ENCODE data around the gene OLFM1. TPM values are rescaled to one million over a fixed set of nuclear protein-coding genes. Genes with fewer than 3 reads are reported as not detected.
"Not testable (repeated sequence)": the region's sequence is repeated elsewhere in the genome, so short reads cannot be mapped to it uniquely, and the experiment has no call there.

The OLFM1 gene
- total RNA-seq, 4 donors from 2014 or later: 8.5 to 73.9 (median 19.1) TPM

- H3K36me3 ChIP-seq: no peaks in the 10 kb centered on the region
- H3K9me3 ChIP-seq: no peaks in the 10 kb centered on the region
- no peaks in the 10 kb centered on the region for H3K27me3 ChIP-seq
- TF ChIP-seq CTCF (IDR thresholded peaks at IDR 0.05) (no peak), POLR2A (IDR thresholded peaks at IDR 0.05) (no peak)
- H3K4me1 ChIP-seq: no peaks in the 10 kb centered on the region
- H3K27ac ChIP-seq: no peak overlapping the region
- DNase-seq: no peak
- H3K4me3 ChIP-seq: no peak overlapping the region
- intact Hi-C loops (cut with DNase I; ENCODE audit: low total_unique reads): no loop called here
Measured at GRCh38 chr9:135147474-135147805, 60.0 kb downstream of the OLFM1 start.

GRCh38 chr9:135147938-135148337 is 60.5 kb downstream of the OLFM1 start:
- no peak overlapping the region for H3K4me3 ChIP-seq
- no peaks in the 10 kb centered on the region for H3K36me3 ChIP-seq
- H3K27ac ChIP-seq: no peak overlapping the region
- H3K9me3 ChIP-seq: no peaks in the 10 kb centered on the region
- H3K4me1 ChIP-seq: no peaks in the 10 kb centered on the region
- DNase-seq: no peak
- TF ChIP-seq CTCF (IDR thresholded peaks at IDR 0.05) (no peak), POLR2A (IDR thresholded peaks at IDR 0.05) (no peak)
- intact Hi-C loops (cut with DNase I; ENCODE audit: low total_unique reads): no loop called here
- no peaks in the 10 kb centered on the region for H3K27me3 ChIP-seq

GRCh38 chr9:135148386-135148785 is 60.9 kb downstream of the OLFM1 start:
- TF ChIP-seq CTCF (IDR thresholded peaks at IDR 0.05) (no peak), POLR2A (IDR thresholded peaks at IDR 0.05) (no peak)
- Histone ChIP-seq H3K4me1 (no peaks in the 10 kb centered on the region), H3K4me3 (no peak overlapping the region), H3K27me3 (no peaks in the 10 kb centered on the region), H3K36me3 (no peaks in the 10 kb centered on the region), H3K9me3 (no peaks in the 10 kb centered on the region), H3K27ac (no peak overlapping the region)
- intact Hi-C loops (cut with DNase I; ENCODE audit: low total_unique reads): no loop called here
- DNase-seq: no peak

- H3K4me3 ChIP-seq; H3K36me3 ChIP-seq; H3K27me3 ChIP-seq; H3K4me1 ChIP-seq; DNase-seq; H3K27ac ChIP-seq; intact Hi-C loops (cut with DNase I; ENCODE audit: low total_unique reads); H3K9me3 ChIP-seq: not testable (repeated sequence)
Measured at GRCh38 chr9:135149901-135150300, 62.4 kb downstream of the OLFM1 start.

- H3K4me3 ChIP-seq: no peak overlapping the region
- no peaks in the 10 kb centered on the region for H3K36me3 ChIP-seq
- intact Hi-C loops (cut with DNase I; ENCODE audit: low total_unique reads): no loop called here
- no peaks in the 10 kb centered on the region for H3K4me1 ChIP-seq
- no peaks in the 10 kb centered on the region for H3K9me3 ChIP-seq
- H3K27me3 ChIP-seq: no peaks in the 10 kb centered on the region
- DNase-seq: no peak
- H3K27ac ChIP-seq: no peak overlapping the region
- TF ChIP-seq CTCF (IDR thresholded peaks at IDR 0.05): no peak
- TF ChIP-seq POLR2A (IDR thresholded peaks at IDR 0.05): no peak
Measured at GRCh38 chr9:135150981-135151380, 63.5 kb downstream of the OLFM1 start.

Measured in uterus (tissue), 4 donors.